Smooth muscle cell of the brain vasculature (primary cell): ENCODE data around the gene PGK2.

Source experiments
- DNase-seq: peaks from one replicate; pipeline ENCODE4 v3.0.0-alpha.2; 2012; ENCODE audit warnings: low read depth, low spot score

The PGK2 gene

DNA sequence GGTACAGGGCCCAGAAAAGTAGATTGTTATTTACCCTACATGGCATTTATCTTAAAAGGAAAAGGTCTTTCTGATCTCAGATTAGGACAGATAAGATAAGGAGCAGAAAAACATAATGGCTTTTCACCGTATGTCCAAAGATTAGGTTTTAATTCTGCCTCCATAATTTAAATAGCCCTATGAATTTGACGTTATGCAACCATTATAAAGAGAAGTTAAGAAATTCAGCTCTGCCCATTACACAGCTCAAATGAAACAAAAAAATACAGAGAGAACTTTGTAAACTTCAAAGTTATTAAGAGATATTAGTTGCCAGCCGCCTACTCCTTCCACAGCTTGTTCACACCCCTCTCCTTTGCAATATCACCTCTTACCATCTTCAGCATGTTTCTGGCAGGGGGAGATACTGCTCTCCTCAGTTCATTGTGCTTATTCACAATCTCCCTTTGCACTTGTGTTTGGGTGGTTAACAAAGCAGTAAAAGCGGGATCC, 51.0 kb downstream of the PGK2 start:
- DNase-seq: no peak
